Activated B cell treated with CpG ODN at 0.5 μM for 24 hours (primary cell): ENCODE data around the gene C17orf50. TPM values are rescaled to one million over a fixed set of nuclear protein-coding genes. Genes with fewer than 3 reads are reported as not detected.

Experiments
- ATAC-seq: fragments of 200-7000 bp; cut with Tn5 transposase; one replicate; pipeline ENCODE4 v1.10.0; 2021; ENCODE audit warnings: low read depth, mild to moderate bottlenecking, moderate library complexity
- CTCF ChIA-PET: fragments of 350-600 bp; sonication (Branson Sonifier 250); formaldehyde crosslinking; loops from one replicate; lab custom pipeline; 2021; ENCODE audit warnings: antibody characterized with exemption; lab: Charles Lee
- POLR2A ChIA-PET: fragments of 350-600 bp; sonication (Branson Sonifier 250); formaldehyde crosslinking; loops from one replicate; lab custom pipeline; 2021; ENCODE audit warnings: antibody characterized with exemption; lab: Charles Lee
- DNase-seq: peaks from one replicate; pipeline ENCODE4 v3.0.0; 2022
- H3K27ac Mint-ChIP-seq: one replicate; pipeline ENCODE4 v1.8.0; 2020; ENCODE audit warnings: mixed read lengths
- H3K27me3 Mint-ChIP-seq: one replicate; pipeline ENCODE4 v1.8.0; 2021; ENCODE audit warnings: mixed read lengths
- H3K36me3 Mint-ChIP-seq: one replicate; pipeline ENCODE4 v1.8.0; 2021; ENCODE audit warnings: low read depth, mixed read lengths
- H3K4me1 Mint-ChIP-seq: one replicate; pipeline ENCODE4 v1.8.0; 2021; ENCODE audit warnings: mixed read lengths
- H3K4me3 Mint-ChIP-seq: one replicate; pipeline ENCODE4 v1.8.0; 2020; ENCODE audit warnings: mild to moderate bottlenecking, mixed read lengths
- H3K9me3 Mint-ChIP-seq: one replicate; pipeline ENCODE4 v1.8.0; 2020; ENCODE audit warnings: mixed read lengths
- intact Hi-C: fragments of 100-400 bp; cut with micrococcal nuclease; formaldehyde crosslinking; loops from one replicate; pipeline ENCODE4 v1.15.1; 2024
- total RNA-seq: library from RNA; stranded (reverse); gene quantifications from 2 replicates; pipeline ENCODE4 v1.2.3, GENCODE V29; 2022
- TF ChIP-seq, protein P1 (sequence below): fragments of 200-600 bp; IDR thresholded peaks from one replicate; pipeline ENCODE4 v1.8.0; 2022; ENCODE audit warnings: antibody characterized with exemption, mild to moderate bottlenecking

Gene C17orf50
- total RNA-seq, 1 donor from 2014 or later: not detected

GRCh38 chr17:35811759-35812158, 51.1 kb downstream of the C17orf50 start:
- TF ChIP-seq, protein P1, sequence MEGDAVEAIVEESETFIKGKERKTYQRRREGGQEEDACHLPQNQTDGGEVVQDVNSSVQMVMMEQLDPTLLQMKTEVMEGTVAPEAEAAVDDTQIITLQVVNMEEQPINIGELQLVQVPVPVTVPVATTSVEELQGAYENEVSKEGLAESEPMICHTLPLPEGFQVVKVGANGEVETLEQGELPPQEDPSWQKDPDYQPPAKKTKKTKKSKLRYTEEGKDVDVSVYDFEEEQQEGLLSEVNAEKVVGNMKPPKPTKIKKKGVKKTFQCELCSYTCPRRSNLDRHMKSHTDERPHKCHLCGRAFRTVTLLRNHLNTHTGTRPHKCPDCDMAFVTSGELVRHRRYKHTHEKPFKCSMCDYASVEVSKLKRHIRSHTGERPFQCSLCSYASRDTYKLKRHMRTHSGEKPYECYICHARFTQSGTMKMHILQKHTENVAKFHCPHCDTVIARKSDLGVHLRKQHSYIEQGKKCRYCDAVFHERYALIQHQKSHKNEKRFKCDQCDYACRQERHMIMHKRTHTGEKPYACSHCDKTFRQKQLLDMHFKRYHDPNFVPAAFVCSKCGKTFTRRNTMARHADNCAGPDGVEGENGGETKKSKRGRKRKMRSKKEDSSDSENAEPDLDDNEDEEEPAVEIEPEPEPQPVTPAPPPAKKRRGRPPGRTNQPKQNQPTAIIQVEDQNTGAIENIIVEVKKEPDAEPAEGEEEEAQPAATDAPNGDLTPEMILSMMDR: no peak
- H3K4me1 Mint-ChIP-seq: peaks cover 72% of the 10 kb centered on the region
- POLR2A ChIA-PET: interaction anchor here (1.2 kb wide), 1 partner anchor 48 kb away, joined by 6 read pairs; no protein-coding TSS in a partner anchor
- CTCF ChIA-PET: interaction anchor here (6.4 kb wide), 1 partner anchor 49 kb away, joined by 158 read pairs; the partner anchor contains the start of gene C17orf50
- no peaks in the 10 kb centered on the region for H3K27me3 Mint-ChIP-seq
- no peak for DNase-seq
- no peak for ATAC-seq
- H3K9me3 Mint-ChIP-seq: no peaks in the 10 kb centered on the region
- H3K36me3 Mint-ChIP-seq: peaks cover 41% of the 10 kb centered on the region
- peak overlapping the region; percentile 57 for H3K4me3 Mint-ChIP-seq
- H3K27ac Mint-ChIP-seq: no peak overlapping the region
- intact Hi-C loops: no loop called here

GRCh38 chr17:35812456-35812855, 51.8 kb downstream of the C17orf50 start:
- ATAC-seq: no peak

More at GRCh38 chr17:35812456-35812855, 51.8 kb downstream of the C17orf50 start:
- no peak for DNase-seq
- CTCF ChIA-PET: interaction anchor here (0.6 to 6.4 kb wide), 2 partner anchors 40 to 49 kb away, joined by 3 to 158 read pairs; partner anchors contain the start of gene C17orf50
- POLR2A ChIA-PET: interaction anchor here (1.2 kb wide), 1 partner anchor 49 kb away, joined by 6 read pairs; no protein-coding TSS in a partner anchor
- no peaks in the 10 kb centered on the region for H3K9me3 Mint-ChIP-seq
- TF ChIP-seq, protein P1: no peak
- H3K4me1 Mint-ChIP-seq: peaks cover 75% of the 10 kb centered on the region
- no peak overlapping the region for H3K27ac Mint-ChIP-seq
- no peaks in the 10 kb centered on the region for H3K27me3 Mint-ChIP-seq
- no peak overlapping the region for H3K4me3 Mint-ChIP-seq
- intact Hi-C loops: no loop called here
- peaks cover 43% of the 10 kb centered on the region for H3K36me3 Mint-ChIP-seq

Other genes with a start within 250 kb of the C17orf50 start
- gene SLFN12L, start 223.2 kb upstream of the C17orf50 start, total RNA-seq: 2.0 and 2.4 TPM in 2 replicates
- not detected in 2 replicates for gene SLFN14, start 200.1 kb upstream of the C17orf50 start, total RNA-seq
- 4.1 and 4.8 TPM in 2 replicates for gene PEX12, start 182.3 kb upstream of the C17orf50 start, total RNA-seq
- gene AP2B1, start 173.6 kb upstream of the C17orf50 start, total RNA-seq: 129 and 152 TPM in 2 replicates
- 0.31 and 0.32 TPM in 2 replicates for gene RASL10B, start 29.2 kb upstream of the C17orf50 start, total RNA-seq
- gene GAS2L2, start 7.6 kb upstream of the C17orf50 start, total RNA-seq: not detected in 2 replicates
- gene MMP28, start 34.8 kb downstream of the C17orf50 start, total RNA-seq: 0.59 TPM in 1 of 2 replicates, not detected in the other
- 224 and 243 TPM in 2 replicates for gene TAF15, start 48.6 kb downstream of the C17orf50 start, total RNA-seq
- not detected in 2 replicates for gene HEATR9, start 108.0 kb downstream of the C17orf50 start, total RNA-seq
- gene CCL5, start 119.5 kb downstream of the C17orf50 start, total RNA-seq: 3.3 and 3.4 TPM in 2 replicates
- gene RDM1, start 169.9 kb downstream of the C17orf50 start, total RNA-seq: not detected in 2 replicates
- gene LYZL6, start 182.8 kb downstream of the C17orf50 start, total RNA-seq: not detected in 2 replicates
- gene CCL16, start 220.6 kb downstream of the C17orf50 start, total RNA-seq: not detected in 2 replicates
- not detected in 2 replicates for gene CCL14, start 225.8 kb downstream of the C17orf50 start, total RNA-seq
- gene CCL15, start 240.7 kb downstream of the C17orf50 start, total RNA-seq: not detected in 2 replicates